Cardiac septum (tissue), 1 donor: ENCODE results near the gene TRMT10A. TPM values are rescaled to one million over a fixed set of nuclear protein-coding genes. Genes with fewer than 3 reads are reported as not detected.

ENCODE experiments used
- total RNA-seq: library from RNA; stranded (reverse); fragmentation: NEBNext Ultra II Directional; extraction: Animal tissue kit (Norgen Biotek cat#: 25700); gene quantifications from one replicate; pipeline ENCODE4 v1.2.1, GENCODE V29; 2021
- donor health status: DM: no; HTN: no; CAD: no.

Gene TRMT10A
- total RNA-seq, 1 donor from 2014 or later: 2.7 TPM

Other genes with a start within 250 kb of the TRMT10A start
- gene ADH1B, start 242.6 kb downstream of the TRMT10A start, total RNA-seq: 12.6 TPM
- 4.0 TPM for gene ADH1C, start 211.3 kb downstream of the TRMT10A start, total RNA-seq
- gene ADH7, start 128.7 kb downstream of the TRMT10A start, total RNA-seq: not detected
- gene C4orf17, start 53.0 kb downstream of the TRMT10A start, total RNA-seq: not detected
- 2.0 TPM for gene MTTP, start 10.8 kb upstream of the TRMT10A start, total RNA-seq
- 1.3 TPM for gene C4orf54, start 93.8 kb upstream of the TRMT10A start, total RNA-seq